Smooth muscle cell (in vitro differentiated cells): ENCODE results near the gene GBA2. TPM values are rescaled to one million over a fixed set of nuclear protein-coding genes. Genes with fewer than 3 reads are reported as not detected.
A peak's percentile ranks its signal among the peaks of the same experiment; 100 is the strongest.

ENCODE experiments used
- DNase-seq: peaks from one replicate; lab custom pipeline; 2025; ENCODE audit not compliant: unreplicated experiment; lab: John Stamatoyannopoulos, UW
- H2AFZ ChIP-seq: fragments of 200-600 bp; sonication (generic); 2 replicates; pipeline ENCODE4 v1.6.0; 2016; ENCODE audit warnings: antibody characterized with exemption, low read depth, mild to moderate bottlenecking
- H3F3A ChIP-seq: fragments of 200-600 bp; sonication (generic); 2 replicates; pipeline ENCODE4 v1.6.0; 2017; ENCODE audit warnings: antibody characterized with exemption, low read depth
- H3K27ac ChIP-seq: fragments of 200-600 bp; sonication (generic); 2 replicates; pipeline ENCODE4 v1.5.1; 2016; ENCODE audit warnings: low read depth, mild to moderate bottlenecking
- H3K27me3 ChIP-seq: fragments of 200-600 bp; sonication (generic); 2 replicates; pipeline ENCODE4 v1.6.1; 2016; ENCODE audit warnings: low read depth, mild to moderate bottlenecking
- H3K36me3 ChIP-seq: fragments of 200-600 bp; sonication (generic); 2 replicates; pipeline ENCODE4 v1.5.1; 2016; ENCODE audit warnings: low read depth
- H3K4me1 ChIP-seq: fragments of 200-600 bp; sonication (generic); 2 replicates; pipeline ENCODE4 v1.5.1; 2016; ENCODE audit warnings: low read depth
- H3K4me2 ChIP-seq: fragments of 200-600 bp; sonication (generic); 2 replicates; pipeline ENCODE4 v1.6.0; 2016; ENCODE audit warnings: mild to moderate bottlenecking
- H3K4me3 ChIP-seq: fragments of 200-600 bp; sonication (generic); 2 replicates; pipeline ENCODE4 v1.5.1; 2016; ENCODE audit warnings: mild to moderate bottlenecking
- H3K79me2 ChIP-seq: fragments of 200-600 bp; sonication (generic); 2 replicates; pipeline ENCODE4 v1.6.0; 2016; ENCODE audit warnings: low read depth, mild to moderate bottlenecking
- H3K9ac ChIP-seq: fragments of 200-600 bp; sonication (generic); 2 replicates; pipeline ENCODE4 v1.6.0; 2016; ENCODE audit warnings: low read depth
- H3K9me3 ChIP-seq: fragments of 200-600 bp; sonication (generic); replicated peaks from 2 replicates; pipeline ENCODE4 v1.5.1; 2016; ENCODE audit warnings: low read depth
- H4K20me1 ChIP-seq: fragments of 200-600 bp; sonication (generic); 2 replicates; pipeline ENCODE4 v1.6.0; 2016; ENCODE audit warnings: low read depth
- CTCF ChIP-seq: fragments of 200-600 bp; sonication (generic); IDR thresholded peaks from 2 replicates; pipeline ENCODE4 v1.5.1; 2017; ENCODE audit warnings: borderline replicate concordance, mild to moderate bottlenecking, antibody characterized with exemption; ENCODE audit not compliant: insufficient read depth, poor library complexity, severe bottlenecking
- WGBS: methylation state at CpG from one replicate; pipeline ENCODE4 v1.1.7; 2016; ENCODE audit warnings: low lambda C conversion rate; 5-methylcytosine and 5-hydroxymethylcytosine counted together
- polyA plus RNA-seq: library from polyadenylated mRNA; unstranded; fragments of >200 nt; fragmentation: Nextera tagmentation; extraction: Ambion mirVana; gene quantifications from 2 replicates; pipeline ENCODE4 v1.2.1, GENCODE V29; 2016
- total RNA-seq: library from RNA; depleted of rRNA; stranded (reverse); fragments of >200 nt; gene quantifications from 2 replicates; pipeline ENCODE4 v1.2.3, GENCODE V29; 2014

Gene GBA2
- total and polyA plus RNA-seq, 2 experiments from 2014 or later = 35.3 to 37.8 TPM

GRCh38 chr9:35793461-35793860, 44.4 kb upstream of the GBA2 start:
- H3K4me2 ChIP-seq = peak overlapping the region; percentile 91
- WGBS = 73% methylated on average over 2 of the region's 2 CpGs
- H2AFZ ChIP-seq = no peak overlapping the region
- H4K20me1 ChIP-seq = no peaks in the 10 kb centered on the region
- no peak overlapping the region for H3K4me3 ChIP-seq
- H3K9ac ChIP-seq = no peak overlapping the region
- no peaks in the 10 kb centered on the region for H3K79me2 ChIP-seq
- DNase-seq = no peak
- H3K27ac ChIP-seq = no peak overlapping the region
- no peak for TF ChIP-seq CTCF
- no peaks in the 10 kb centered on the region for H3K27me3 ChIP-seq
- H3F3A ChIP-seq = no peaks in the 10 kb centered on the region
- peaks cover 12% of the 10 kb centered on the region for H3K4me1 ChIP-seq
- no peaks in the 10 kb centered on the region for H3K36me3 ChIP-seq
- no peaks in the 10 kb centered on the region for H3K9me3 ChIP-seq

GRCh38 chr9:35792826-35793225, 43.8 kb upstream of the GBA2 start:
- no peaks in the 10 kb centered on the region for H3K36me3 ChIP-seq
- 92% methylated on average over 14 of the region's 14 CpGs for WGBS
- no peaks in the 10 kb centered on the region for H3K79me2 ChIP-seq
- no peaks in the 10 kb centered on the region for H4K20me1 ChIP-seq
- no peak overlapping the region for H3K4me3 ChIP-seq
- TF ChIP-seq CTCF = no peak
- no peak overlapping the region for H3K9ac ChIP-seq
- peaks cover 12% of the 10 kb centered on the region for H3K4me1 ChIP-seq
- H3K4me2 ChIP-seq = peak overlapping the region; percentile 91
- no peaks in the 10 kb centered on the region for H3K9me3 ChIP-seq
- no peak for DNase-seq
- H3F3A ChIP-seq = no peaks in the 10 kb centered on the region
- H2AFZ ChIP-seq = no peak overlapping the region
- H3K27me3 ChIP-seq = no peaks in the 10 kb centered on the region
- no peak overlapping the region for H3K27ac ChIP-seq

GRCh38 chr9:35792024-35792813, 43.2 kb upstream of the GBA2 start:
- H2AFZ ChIP-seq = no peak overlapping the region

More at GRCh38 chr9:35792024-35792813, 43.2 kb upstream of the GBA2 start:
- no peak for TF ChIP-seq CTCF
- Histone ChIP-seq H3F3A (no peaks in the 10 kb centered on the region), H3K36me3 (no peaks in the 10 kb centered on the region), H3K27me3 (no peaks in the 10 kb centered on the region), H3K79me2 (no peaks in the 10 kb centered on the region), H3K9ac (no peak overlapping the region), H3K27ac (no peak overlapping the region), H3K9me3 (no peaks in the 10 kb centered on the region), H3K4me3 (peak overlapping the region; percentile 57), H3K4me1 (peaks cover 12% of the 10 kb centered on the region), H3K4me2 (peak overlapping the region; percentile 91), H4K20me1 (no peaks in the 10 kb centered on the region)
- 87% methylated on average over 33 of the region's 34 CpGs for WGBS
- DNase-seq = no peak
